DMS53 treated with DMSO at 0.1 percent for 48 hours (cell line): ENCODE data around the gene KLRD1.
A peak's percentile ranks its signal among the peaks of the same experiment; 100 is the strongest.
"Not testable (repeated sequence)": the region's sequence is repeated elsewhere in the genome, so short reads cannot be mapped to it uniquely, and the experiment has no call there.

Experiments
- DNase-seq: peaks from one replicate; lab custom pipeline; 2025; ENCODE audit not compliant: unreplicated experiment; lab: John Stamatoyannopoulos, UW

KLRD1 gene

GRCh38 chr12:10307630-10308029, at the start of gene KLRD1:
Gene KLRD1 (plus strand): TSS chr12:10307870. CDS start chr12:10308078, 208 bp downstream.
- DNase-seq: no peak

GRCh38 chr12:10260927-10261326, 46.7 kb upstream of the KLRD1 start:
- DNase-seq: no peak

GRCh38 chr12:10268037-10268436, 39.6 kb upstream of the KLRD1 start:
- DNase-seq: no peak

GRCh38 chr12:10272467-10272866, 35.2 kb upstream of the KLRD1 start:
- no peak for DNase-seq

GRCh38 chr12:10276774-10277173, 30.9 kb upstream of the KLRD1 start:
- DNase-seq: no peak

- no peak for DNase-seq
Measured at GRCh38 chr12:10278104-10278503, 29.6 kb upstream of the KLRD1 start.

- no peak for DNase-seq
Measured at GRCh38 chr12:10279937-10280336, 27.7 kb upstream of the KLRD1 start.

GRCh38 chr12:10283027-10283426, 24.6 kb upstream of the KLRD1 start:
- DNase-seq: no peak

GRCh38 chr12:10285919-10286318, 21.8 kb upstream of the KLRD1 start:
- DNase-seq: no peak

- DNase-seq: no peak
Measured at GRCh38 chr12:10289005-10289754, 18.5 kb upstream of the KLRD1 start.

GRCh38 chr12:10291030-10291429, 16.6 kb upstream of the KLRD1 start:
- no peak for DNase-seq

GRCh38 chr12:10293151-10293550, 14.5 kb upstream of the KLRD1 start:
- DNase-seq: no peak

- DNase-seq: no peak
Measured at GRCh38 chr12:10293570-10294227, 14.0 kb upstream of the KLRD1 start.

- no peak for DNase-seq
Measured at GRCh38 chr12:10301103-10301502, 6.6 kb upstream of the KLRD1 start.

GRCh38 chr12:10304161-10304574, 3.5 kb upstream of the KLRD1 start:
- DNase-seq: no peak

- DNase-seq: no peak
Measured at GRCh38 chr12:10305411-10305810, 2.3 kb upstream of the KLRD1 start.

- no peak for DNase-seq
Measured at GRCh38 chr12:10310926-10311720, 3.5 kb downstream of the KLRD1 start.

- no peak for DNase-seq
Measured at GRCh38 chr12:10319388-10319787, 11.7 kb downstream of the KLRD1 start.

- DNase-seq: no peak
Measured at GRCh38 chr12:10320643-10321042, 13.0 kb downstream of the KLRD1 start.

- DNase-seq: not testable (repeated sequence)
Measured at GRCh38 chr12:10328691-10329090, 21.0 kb downstream of the KLRD1 start.

- peak; percentile 92 for DNase-seq
Measured at GRCh38 chr12:10331642-10332239, 24.1 kb downstream of the KLRD1 start.
